IMR-90 (cell line): ENCODE measurements around the gene PPP1R13L. TPM values are rescaled to one million over a fixed set of nuclear protein-coding genes. Genes with fewer than 3 reads are reported as not detected.

ENCODE experiments used
- ATAC-seq: fragments of 200-7000 bp; cut with Tn5 transposase; 2 replicates; pipeline ENCODE4 v1.9.1; 2020; ENCODE audit warnings: low read depth, mild to moderate bottlenecking, moderate library complexity
- BruUV-seq: library from RNA; stranded (reverse); fragments of 400-500 nt; replicated peaks from 2 replicates; lab custom pipeline; 2021; lab: Mats Ljungman, UMichigan
- CTCF ChIA-PET: fragments of 300-600 bp; formaldehyde crosslinking; extraction: SDS; loops from one replicate; lab custom pipeline; 2021; ENCODE audit warnings: antibody characterized with exemption; lab: Yijun Ruan, JAX
- POLR2A ChIA-PET: fragments of 300-600 bp; sonication (Branson Sonifier 250); formaldehyde crosslinking; loops from one replicate; lab custom pipeline; 2022; ENCODE audit warnings: antibody characterized with exemption; ENCODE audit not compliant: unreplicated experiment; lab: Charles Lee
- DNase-seq: peaks from one replicate; pipeline ENCODE4 v3.0.0; 2013
- H2AFZ ChIP-seq: replicated peaks from 2 replicates; pipeline ENCODE3; 2013; ENCODE audit warnings: low read length, mild to moderate bottlenecking; ENCODE audit not compliant: poor library complexity
- H2AK5ac ChIP-seq: 2 replicates; pipeline ENCODE4 v1.6.1; 2013; ENCODE audit warnings: low read depth, low read length, inconsistent platforms
- H2AK9ac ChIP-seq: replicated peaks from 2 replicates; pipeline ENCODE3; 2013; ENCODE audit warnings: mild to moderate bottlenecking, low read depth, low read length, moderate library complexity; ENCODE audit not compliant: poor library complexity
- H2BK120ac ChIP-seq: 2 replicates; pipeline ENCODE4 v1.6.1; 2013; ENCODE audit warnings: low read depth, low read length, inconsistent platforms
- H2BK15ac ChIP-seq: 3 replicates; pipeline ENCODE4 v1.6.1; 2013; ENCODE audit warnings: low read depth, low read length, inconsistent platforms
- H2BK20ac ChIP-seq: 2 replicates; pipeline ENCODE4 v1.6.1; 2013; ENCODE audit warnings: low read depth, mild to moderate bottlenecking, inconsistent platforms, low read length, moderate library complexity
- H2BK5ac ChIP-seq: 2 replicates; pipeline ENCODE4 v1.6.1; 2013; ENCODE audit warnings: mild to moderate bottlenecking, low read depth, low read length, inconsistent platforms; ENCODE audit not compliant: poor library complexity, severe bottlenecking
- H3K14ac ChIP-seq: replicated peaks from 2 replicates; pipeline ENCODE4 v1.6.1; 2013; ENCODE audit warnings: low read depth, low read length, inconsistent platforms
- H3K18ac ChIP-seq: 2 replicates; pipeline ENCODE4 v1.6.1; 2013; ENCODE audit warnings: low read depth, low read length, control low read depth
- H3K23ac ChIP-seq: 2 replicates; pipeline ENCODE4 v1.6.1; 2013; ENCODE audit warnings: low read depth, low read length, inconsistent platforms
- H3K27ac ChIP-seq: 2 replicates; pipeline ENCODE4 v1.5.1; 2013; ENCODE audit warnings: mild to moderate bottlenecking, control low read depth, low read length; ENCODE audit not compliant: insufficient read depth
- H3K27me3 ChIP-seq: 2 replicates; pipeline ENCODE4 v1.6.1; 2013; ENCODE audit warnings: low read length; ENCODE audit not compliant: control insufficient read depth, insufficient read depth
- H3K36me3 ChIP-seq: 2 replicates; pipeline ENCODE4 v1.6.1; 2013; ENCODE audit warnings: low read length, mixed read lengths; ENCODE audit not compliant: control insufficient read depth, insufficient read depth
- H3K4ac ChIP-seq: 2 replicates; pipeline ENCODE4 v1.6.1; 2013; ENCODE audit warnings: low read depth, low read length, inconsistent platforms
- H3K4me1 ChIP-seq: 2 replicates; pipeline ENCODE4 v1.6.1; 2013; ENCODE audit warnings: low read length, mixed read lengths; ENCODE audit not compliant: control insufficient read depth, insufficient read depth
- H3K4me2 ChIP-seq: 2 replicates; pipeline ENCODE4 v1.6.1; 2013; ENCODE audit warnings: low read depth, mild to moderate bottlenecking, control low read depth, low read length, moderate library complexity
- H3K4me3 ChIP-seq: 2 replicates; pipeline ENCODE4 v1.5.1; 2013; ENCODE audit warnings: low read depth, mild to moderate bottlenecking, control low read depth, low read length, moderate library complexity; ENCODE audit not compliant: insufficient read depth
- H3K56ac ChIP-seq: 2 replicates; pipeline ENCODE4 v1.6.1; 2013; ENCODE audit warnings: low read length, inconsistent platforms; ENCODE audit not compliant: insufficient read depth; ENCODE audit errors: extremely low read depth
- H3K79me1 ChIP-seq, 2 experiments: 2 replicates each; pipeline ENCODE4 v1.6.1; 2013; ENCODE audit warnings: low read length in 2 of 2, inconsistent platforms in 1 of 2, low read depth in 1 of 2
- H3K9ac ChIP-seq: 2 replicates; pipeline ENCODE4 v1.6.1; 2013; ENCODE audit warnings: low read depth, low read length, control low read depth
- H3K9me1 ChIP-seq: 2 replicates; pipeline ENCODE4 v1.6.1; 2013; ENCODE audit warnings: low read length, inconsistent platforms; ENCODE audit not compliant: insufficient read depth
- H3K9me3 ChIP-seq: 2 replicates; pipeline ENCODE4 v1.6.1; 2013; ENCODE audit warnings: low read length; ENCODE audit not compliant: control insufficient read depth, insufficient read depth
- H4K20me1 ChIP-seq: 2 replicates; pipeline ENCODE4 v1.6.1; 2013; ENCODE audit warnings: low read length, inconsistent platforms; ENCODE audit not compliant: insufficient read depth
- H4K5ac ChIP-seq: 2 replicates; pipeline ENCODE4 v1.6.1; 2013; ENCODE audit warnings: mild to moderate bottlenecking, low read depth, low read length, control low read depth
- H4K8ac ChIP-seq, 2 experiments: 2 replicates each; pipeline ENCODE4 v1.6.1; 2013; ENCODE audit warnings: low read depth in 2 of 2, low read length in 2 of 2, control low read depth in 1 of 2, inconsistent platforms in 1 of 2
- H4K91ac ChIP-seq: 2 replicates; pipeline ENCODE4 v1.6.1; 2013; ENCODE audit warnings: low read depth, low read length, inconsistent platforms; ENCODE audit not compliant: insufficient read depth
- BHLHE40 ChIP-seq: fragments of 150-350 bp; IDR thresholded peaks from 2 replicates; pipeline ENCODE4 v1.6.1; 2016; ENCODE audit warnings: mild to moderate bottlenecking, low read depth, low read length
- CEBPB ChIP-seq: IDR thresholded peaks from 2 replicates; pipeline ENCODE4 v1.6.1; 2012; ENCODE audit warnings: low read depth, low read length, improper control_type of control experiment
- CHD1 ChIP-seq: IDR thresholded peaks from 2 replicates; pipeline ENCODE4 v1.6.1; 2012; ENCODE audit warnings: low read depth, low read length, improper control_type of control experiment
- CTCF ChIP-seq: conservative IDR thresholded peaks from 2 replicates; pipeline ENCODE4 v1.5.1; 2012; ENCODE audit warnings: mild to moderate bottlenecking, low read depth, low read length, improper control_type of control experiment
- ELK1 ChIP-seq: fragments of 150-350 bp; IDR thresholded peaks from 2 replicates; pipeline ENCODE4 v1.6.1; 2016; ENCODE audit warnings: low read depth, mild to moderate bottlenecking, low read length, moderate library complexity, borderline replicate concordance
- FOS ChIP-seq: fragments of 150-350 bp; IDR thresholded peaks from 2 replicates; pipeline ENCODE4 v1.6.1; 2016; ENCODE audit warnings: low read depth, low read length
- MAFK ChIP-seq: IDR thresholded peaks from 2 replicates; pipeline ENCODE4 v1.6.1; 2012; ENCODE audit warnings: low read depth, low read length, improper control_type of control experiment
- MAZ ChIP-seq: IDR thresholded peaks from 2 replicates; pipeline ENCODE4 v1.6.1; 2012; ENCODE audit warnings: low read depth, mild to moderate bottlenecking, low read length, improper control_type of control experiment, moderate library complexity, borderline replicate concordance
- MXI1 ChIP-seq: IDR thresholded peaks from 2 replicates; pipeline ENCODE4 v1.6.1; 2012; ENCODE audit warnings: low read depth, mild to moderate bottlenecking, low read length, moderate library complexity, borderline replicate concordance
- NFE2L2 ChIP-seq: fragments of 150-350 bp; IDR thresholded peaks from 2 replicates; pipeline ENCODE4 v1.6.1; 2016; ENCODE audit warnings: low read depth, mild to moderate bottlenecking, low read length
- POLR2A ChIP-seq: IDR thresholded peaks from 2 replicates; pipeline ENCODE4 v1.6.1; 2012; ENCODE audit warnings: mild to moderate bottlenecking, low read depth, low read length
- RAD21 ChIP-seq: IDR thresholded peaks from 2 replicates; pipeline ENCODE4 v1.6.1; 2012; ENCODE audit warnings: low read length, improper control_type of control experiment
- RCOR1 ChIP-seq: IDR thresholded peaks from 2 replicates; pipeline ENCODE4 v1.6.1; 2012; ENCODE audit warnings: mild to moderate bottlenecking, low read length, improper control_type of control experiment; ENCODE audit not compliant: insufficient replicate concordance
- RFX5 ChIP-seq: IDR thresholded peaks from 2 replicates; pipeline ENCODE4 v1.8.0; 2012; ENCODE audit warnings: low read depth, mild to moderate bottlenecking, low read length, moderate library complexity
- SMC3 ChIP-seq: fragments of 150-350 bp; IDR thresholded peaks from 2 replicates; pipeline ENCODE4 v1.6.1; 2016; ENCODE audit warnings: low read depth, mild to moderate bottlenecking, antibody characterized with exemption, low read length, moderate library complexity
- USF2 ChIP-seq: fragments of 150-350 bp; IDR thresholded peaks from 2 replicates; pipeline ENCODE4 v1.6.1; 2017; ENCODE audit warnings: mild to moderate bottlenecking, antibody characterized with exemption, low read length, low read depth
- WGBS, 2 experiments: methylation state at CpG; one replicate each; pipeline versions ENCODE4 v1.1.5 to v1.1.7; 2013; ENCODE audit warnings: missing lambda C conversion rate in 2 of 2; ENCODE audit not compliant: insufficient read length in 1 of 2; ENCODE audit errors: extremely low coverage in 2 of 2; 5-methylcytosine and 5-hydroxymethylcytosine counted together
- dilution Hi-C: fragments of 300-500 bp; cut with HindIII; formaldehyde crosslinking; loops from one replicate; pipeline ENCODE4 v1.14.3; 2018; ENCODE audit warnings: low sequenced_read_pairs; ENCODE audit not compliant: unreplicated experiment
- in situ Hi-C: fragments of 300-500 bp; cut with MboI; formaldehyde crosslinking; loops from 3 replicates; pipeline ENCODE4 v1.14.3; 2019; ENCODE audit warnings: low sequenced_read_pairs, inconsistent platforms, mixed read lengths
- intact Hi-C: fragments of 100-400 bp; cut with micrococcal nuclease; formaldehyde crosslinking; loops from 2 replicates; pipeline ENCODE4 v1.10.0; 2022
- polyA plus RNA-seq, 3 experiments: library from polyadenylated mRNA; depleted of rRNA; stranded (reverse); fragments of >200 nt; gene quantifications; 2 replicates each; pipeline ENCODE4 v1.2.3, GENCODE V29; 2012; ENCODE audit warnings: low replicate concordance in 1 of 3
- total RNA-seq: library from RNA; depleted of rRNA; stranded (reverse); fragments of >200 nt; gene quantifications from 2 replicates; pipeline ENCODE4 v1.2.3, GENCODE V29; 2012

PPP1R13L gene
- total and polyA plus RNA-seq, 2 of the 4 experiments (the other 2 are of a cell fraction): 3.0 to 13.3 TPM

- Histone ChIP-seq H3K4me2 (no peak overlapping the region), H2BK5ac (no peak overlapping the region), H3K36me3 (peaks cover 2% of the 10 kb centered on the region; the same call in 1 of the 2 replicates), H4K8ac (no peak overlapping the region), H2AK9ac (no peak overlapping the region), H3K4me3 (no peak overlapping the region), H2BK15ac (no peak overlapping the region), H3K9ac (no peak overlapping the region), H2BK20ac (no peak overlapping the region), H3K79me1 (no peaks in the 10 kb centered on the region), H3K18ac (no peak overlapping the region), H2BK120ac (no peak overlapping the region), H3K14ac (no peak overlapping the region), H3K27ac (no peak overlapping the region), H2AFZ (no peak overlapping the region), H3K56ac (no peak overlapping the region), H4K5ac (no peak overlapping the region), H3K9me3 (no peaks in the 10 kb centered on the region), H3K27me3 (peaks cover 17% of the 10 kb centered on the region), H4K91ac (no peak overlapping the region), H4K20me1 (peaks cover 8% of the 10 kb centered on the region), H3K23ac (no peak overlapping the region), H2AK5ac (no peak overlapping the region), H3K9me1 (peaks cover 2% of the 10 kb centered on the region; the same call in 1 of the 2 replicates), H3K4me1 (no peaks in the 10 kb centered on the region), H3K4ac (no peak overlapping the region)
- ATAC-seq (no peak), DNase-seq (no peak)
- CTCF ChIA-PET: no interaction called here
- dilution Hi-C loops: no loop called here
- in situ Hi-C loops: no loop called here
- POLR2A ChIA-PET: no interaction called here
- intact Hi-C loops: no loop called here
- BruUV-seq: no TSS peak
- WGBS, 2 experiments: 79% methylated on average over 13 of the region's 15 CpGs; no CpG with 5 or more reads in 1 of the 2 experiments
- no peak for TF ChIP-seq BHLHE40
- no peak for TF ChIP-seq RCOR1
- TF ChIP-seq MAFK: no peak
- no peak for TF ChIP-seq CEBPB
- no peak for TF ChIP-seq MAZ
- TF ChIP-seq CHD1: no peak
- TF ChIP-seq USF2: no peak
- no peak for TF ChIP-seq ELK1
- TF ChIP-seq SMC3: no peak
- TF ChIP-seq CTCF: no peak
- no peak for TF ChIP-seq FOS
- TF ChIP-seq MXI1: no peak
- no peak for TF ChIP-seq RAD21
- TF ChIP-seq RFX5: no peak
- no peak for TF ChIP-seq NFE2L2
- TF ChIP-seq POLR2A: no peak
These were observed 59.4 kb downstream of the PPP1R13L start for GRCh38 chr19:45345506-45345860.
